Fibroblast of peridontal ligament (primary cell): Measurements from ENCODE around the gene IAPP.
"Not testable (repeated sequence)": the region's sequence is repeated elsewhere in the genome, so short reads cannot be mapped to it uniquely, and the experiment has no call there.

Source experiments
- DNase-seq: peaks from one replicate; pipeline ENCODE4 v3.0.0-alpha.2; 2010; ENCODE audit errors: extremely low read depth

Gene IAPP

GRCh38 chr12:21372602-21373001 is at the start of gene IAPP:
Gene IAPP (plus strand): TSS chr12:21372902. CDS start chr12:21373352, 450 bp downstream.
- DNase-seq: no peak

GRCh38 chr12:21323736-21324135 is 49.0 kb upstream of the IAPP start:
- DNase-seq: no peak

GRCh38 chr12:21324551-21324950 is 48.2 kb upstream of the IAPP start:
- DNase-seq: no peak

- no peak for DNase-seq
These were observed 44.1 kb upstream of the IAPP start for GRCh38 chr12:21328578-21328977.

GRCh38 chr12:21330682-21331253 is 41.9 kb upstream of the IAPP start:
- peak; percentile 5 for DNase-seq

GRCh38 chr12:21334771-21335325 is 37.9 kb upstream of the IAPP start, which contains the start of gene SLCO1A2:
Gene SLCO1A2 (minus strand): TSS chr12:21334917. CDS start chr12:21334647, 270 bp downstream.
- DNase-seq: no peak

GRCh38 chr12:21336656-21337055 is 36.0 kb upstream of the IAPP start:
- DNase-seq: no peak

- no peak for DNase-seq
These were observed 35.2 kb upstream of the IAPP start for GRCh38 chr12:21337453-21337852.

- DNase-seq: no peak
These were observed 34.5 kb upstream of the IAPP start for GRCh38 chr12:21337959-21338744.

- DNase-seq: no peak
These were observed 32.8 kb upstream of the IAPP start for GRCh38 chr12:21339921-21340320.

- DNase-seq: no peak
These were observed 32.3 kb upstream of the IAPP start for GRCh38 chr12:21340403-21340802.

- no peak for DNase-seq
These were observed 30.9 kb upstream of the IAPP start for GRCh38 chr12:21341769-21342168.

- no peak for DNase-seq
These were observed 29.1 kb upstream of the IAPP start for GRCh38 chr12:21343636-21344035.

- no peak for DNase-seq
These were observed 26.0 kb upstream of the IAPP start for GRCh38 chr12:21346542-21347205.

GRCh38 chr12:21350975-21351374 is 21.7 kb upstream of the IAPP start:
- no peak for DNase-seq

- no peak for DNase-seq
These were observed 19.2 kb upstream of the IAPP start for GRCh38 chr12:21353487-21353886.

GRCh38 chr12:21353948-21354347 is 18.8 kb upstream of the IAPP start:
- no peak for DNase-seq

- no peak for DNase-seq
These were observed 18.1 kb upstream of the IAPP start for GRCh38 chr12:21354641-21355040.

- DNase-seq: not testable (repeated sequence)
These were observed 12.1 kb upstream of the IAPP start for GRCh38 chr12:21360632-21361031.

GRCh38 chr12:21369141-21369980 is 3.3 kb upstream of the IAPP start:
- DNase-seq: no peak

- DNase-seq: no peak
These were observed 1.8 kb upstream of the IAPP start for GRCh38 chr12:21370845-21371449.
